ENCODE results near the gene CCIN.
A peak's percentile ranks its signal among the peaks of the same experiment; 100 is the strongest.

CCIN gene

DNA sequence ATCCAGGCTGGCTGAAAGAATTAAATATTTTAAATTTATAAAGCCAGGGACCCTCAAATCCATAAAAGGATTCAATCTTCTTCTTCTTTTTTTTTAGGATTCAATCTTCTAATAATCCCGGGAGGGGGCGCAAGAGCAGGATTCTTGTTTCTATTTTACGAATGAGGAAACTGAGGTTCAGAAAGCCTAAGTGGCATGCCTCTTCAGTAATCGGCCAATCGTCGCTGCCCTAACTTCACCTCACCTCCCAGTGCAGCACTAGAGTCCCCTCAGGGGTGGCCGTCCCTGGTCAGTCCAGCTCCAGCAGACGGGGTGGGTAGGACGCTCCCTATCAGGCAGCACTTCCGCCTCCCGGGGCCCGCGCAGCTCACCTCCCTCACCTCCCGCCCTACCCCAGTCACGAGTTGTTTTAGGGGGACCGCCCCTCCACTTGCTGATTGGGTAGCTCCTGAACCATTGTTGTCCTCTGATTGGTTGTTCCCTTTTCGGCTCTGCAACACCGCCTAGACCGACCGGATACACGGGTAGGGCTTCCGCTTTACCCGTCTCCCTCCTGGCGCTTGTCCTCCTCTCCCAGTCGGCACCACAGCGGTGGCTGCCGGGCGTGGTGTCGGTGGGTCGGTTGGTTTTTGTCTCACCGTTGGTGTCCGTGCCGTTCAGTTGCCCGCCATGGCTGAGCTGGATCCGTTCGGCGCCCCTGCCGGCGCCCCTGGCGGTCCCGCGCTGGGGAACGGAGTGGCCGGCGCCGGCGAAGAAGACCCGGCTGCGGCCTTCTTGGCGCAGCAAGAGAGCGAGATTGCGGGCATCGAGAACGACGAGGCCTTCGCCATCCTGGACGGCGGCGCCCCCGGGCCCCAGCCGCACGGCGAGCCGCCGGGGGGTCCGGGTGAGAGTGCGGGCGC lies 21.5 kb downstream of the CCIN start, which contains the start of gene CLTA:
TSS of gene CLTA (plus strand) at position 534 of the 902 bp plus-strand sequence. CDS start at position 670, 136 bp downstream.
- DNase-seq (ENCODE audit: low read depth in 2 of 2) = peak; percentile 95 to 96

DNA sequence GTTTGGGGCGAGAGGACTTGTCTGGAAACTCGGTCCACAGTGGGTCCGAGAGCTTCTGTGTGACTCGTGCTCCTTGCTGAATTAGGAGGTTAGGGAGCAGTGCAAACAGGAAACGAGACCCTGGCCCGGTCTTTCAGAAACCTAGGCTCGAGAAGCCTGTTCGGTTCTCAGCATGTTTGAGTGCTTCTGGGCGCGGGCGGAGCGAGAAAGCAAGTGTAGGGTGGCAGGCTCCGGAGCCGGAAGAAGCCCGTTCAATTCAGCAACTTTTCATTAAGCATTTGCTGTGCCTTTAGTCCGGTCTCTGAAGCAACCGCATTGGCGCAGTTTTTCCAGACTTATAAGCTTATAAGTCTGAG lies 22.1 kb downstream of the CCIN start:
- no peak for DNase-seq (ENCODE audit: low read depth in 2 of 2)

DNA sequence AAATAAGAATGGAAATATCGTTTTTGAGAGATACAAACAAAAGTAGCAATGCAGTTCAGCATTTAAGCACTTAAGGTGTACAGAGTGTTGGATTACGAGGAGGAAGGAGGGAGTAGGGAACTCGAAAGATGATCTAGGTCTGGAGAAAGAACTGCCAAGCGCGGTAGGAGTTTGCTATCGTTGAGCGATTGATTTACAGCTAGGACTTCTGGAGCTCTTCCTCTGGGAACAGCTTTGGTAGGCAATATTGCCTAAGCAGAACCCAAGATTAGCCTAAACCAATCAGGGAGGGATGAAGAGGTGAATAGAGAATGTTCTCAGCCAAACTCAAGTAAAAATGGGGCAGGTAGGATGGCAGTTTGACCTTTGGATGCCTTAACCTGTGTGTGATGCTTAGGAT lies 22.5 kb downstream of the CCIN start:
- no peak for DNase-seq (ENCODE audit: low read depth in 2 of 2)

DNA sequence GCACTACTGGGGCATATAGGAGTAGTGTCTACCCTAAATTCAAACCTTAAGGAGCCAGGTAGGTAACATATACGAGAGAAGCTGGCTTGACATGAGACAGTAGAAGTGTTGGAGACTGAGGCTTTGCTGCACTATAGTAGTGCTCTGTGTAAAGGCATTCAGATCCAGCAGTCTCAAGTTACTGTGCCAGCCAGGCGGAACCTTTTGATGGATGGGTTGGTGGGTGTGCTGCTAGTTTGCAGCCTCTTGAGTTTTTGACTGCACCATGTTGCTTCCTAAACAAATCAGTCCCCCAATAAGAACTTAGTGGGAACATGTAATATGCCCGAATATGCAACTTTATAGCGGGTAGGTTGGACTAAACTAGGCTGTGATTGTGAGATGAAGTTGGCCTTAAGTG lies 23.0 kb downstream of the CCIN start:
- no peak for DNase-seq (ENCODE audit: low read depth in 2 of 2)

DNA sequence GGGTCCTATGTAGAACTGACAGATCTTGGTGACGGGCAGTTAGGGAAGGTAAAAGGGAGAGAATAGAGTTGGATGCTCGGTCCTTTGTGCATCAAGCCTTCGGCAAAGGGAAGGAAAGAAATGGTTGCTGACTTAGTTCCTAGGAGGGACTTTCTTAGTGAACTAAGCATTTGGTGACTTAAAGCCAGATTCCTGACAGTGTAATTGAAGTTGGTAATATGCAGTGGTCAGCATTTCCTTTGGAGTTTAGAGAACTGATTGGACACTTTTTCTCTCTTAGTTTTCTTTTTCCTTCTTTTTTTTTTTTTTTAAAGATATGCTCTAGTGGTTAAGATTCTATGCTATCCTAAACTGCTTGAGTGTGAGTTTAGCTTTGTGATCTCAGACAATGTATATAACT lies 23.8 kb downstream of the CCIN start:
- DNase-seq (ENCODE audit: low read depth in 2 of 2) = no peak

DNA sequence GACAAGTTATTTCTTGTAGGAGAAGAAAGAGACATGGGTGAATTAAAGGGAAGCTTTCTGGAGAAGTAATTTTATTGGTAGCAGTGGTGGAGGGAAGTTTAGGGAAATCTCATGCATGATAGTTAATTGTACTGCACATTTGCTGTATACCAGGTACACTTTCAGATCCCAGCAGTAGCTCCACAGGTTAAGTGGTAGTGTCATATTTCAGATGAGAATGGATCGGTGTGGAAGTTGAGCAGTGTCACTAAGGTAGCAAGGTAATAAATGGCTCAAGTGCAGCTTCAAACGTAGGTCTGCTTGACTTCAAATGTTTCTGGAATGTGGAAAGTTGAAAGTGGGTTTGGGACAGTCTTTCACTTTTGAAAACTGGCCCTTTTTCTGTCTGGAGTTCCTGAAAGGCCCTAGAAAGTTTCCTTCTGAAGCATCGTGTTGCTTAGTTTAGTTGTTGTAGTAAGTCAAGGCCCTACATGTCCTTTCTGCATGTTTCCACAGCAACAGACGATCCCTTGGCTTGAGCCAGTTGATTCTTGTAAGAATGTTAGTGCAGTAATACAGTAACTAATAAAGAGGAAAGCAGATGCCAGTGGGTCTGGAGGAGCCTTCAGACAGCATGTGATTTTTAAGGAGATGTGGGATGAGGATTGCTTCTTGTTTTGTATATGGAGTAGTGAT lies 25.3 kb downstream of the CCIN start:
- no peak for DNase-seq (ENCODE audit: low read depth in 2 of 2)

DNA sequence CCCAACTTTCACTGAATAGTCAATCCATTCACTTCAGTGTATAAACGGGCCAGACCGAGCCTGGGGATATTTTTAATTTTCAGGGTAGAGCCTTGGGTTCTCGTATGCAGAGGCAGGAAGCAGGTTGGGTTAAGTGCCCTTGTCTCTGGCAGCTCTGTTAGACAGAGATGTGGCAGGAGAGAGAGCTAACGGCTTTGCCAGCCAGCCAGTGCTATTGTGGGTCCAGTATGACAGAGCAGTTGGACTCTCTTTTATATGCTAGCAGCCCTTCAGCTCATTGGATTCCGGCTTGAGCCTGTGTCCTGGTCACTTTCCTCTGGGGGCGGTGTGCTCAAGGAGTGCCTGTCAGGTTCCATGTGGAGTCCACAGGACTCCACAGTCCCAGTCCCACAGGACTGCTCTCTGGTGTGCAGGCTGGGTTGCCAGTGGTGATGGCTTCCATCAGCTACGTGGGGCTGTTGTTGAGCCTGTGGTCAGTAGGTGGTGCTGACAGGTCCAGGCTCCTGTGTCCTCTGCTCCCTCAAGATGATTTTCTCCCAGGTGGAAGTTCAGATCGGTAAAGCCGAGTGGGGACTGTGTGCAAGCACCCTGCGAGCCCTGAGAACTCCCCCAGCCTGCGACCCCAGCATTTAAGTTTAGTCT lies 35.8 kb downstream of the CCIN start:
- no peak for DNase-seq (ENCODE audit: low read depth in 2 of 2)

DNA sequence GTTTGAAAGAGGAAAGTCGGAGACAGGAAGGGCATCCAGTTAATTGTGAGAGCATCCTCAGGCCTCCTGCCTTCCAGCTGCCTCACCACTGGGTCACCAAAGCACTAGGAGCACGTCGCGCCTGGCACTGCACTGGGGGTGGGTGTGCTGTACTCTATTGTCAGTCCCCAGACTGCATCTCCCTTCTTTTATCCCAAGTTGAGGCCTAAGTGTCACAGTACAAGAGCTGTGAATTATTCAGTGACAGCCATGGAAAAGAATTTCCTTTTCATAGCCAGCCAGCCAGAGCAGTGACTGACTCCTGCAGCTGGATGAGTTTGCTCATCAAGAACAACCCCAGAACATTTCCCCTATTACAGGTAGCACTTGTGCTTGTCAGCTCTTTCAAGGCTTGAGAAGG lies 37.8 kb downstream of the CCIN start:
- DNase-seq (ENCODE audit: low read depth in 2 of 2) = no peak

DNA sequence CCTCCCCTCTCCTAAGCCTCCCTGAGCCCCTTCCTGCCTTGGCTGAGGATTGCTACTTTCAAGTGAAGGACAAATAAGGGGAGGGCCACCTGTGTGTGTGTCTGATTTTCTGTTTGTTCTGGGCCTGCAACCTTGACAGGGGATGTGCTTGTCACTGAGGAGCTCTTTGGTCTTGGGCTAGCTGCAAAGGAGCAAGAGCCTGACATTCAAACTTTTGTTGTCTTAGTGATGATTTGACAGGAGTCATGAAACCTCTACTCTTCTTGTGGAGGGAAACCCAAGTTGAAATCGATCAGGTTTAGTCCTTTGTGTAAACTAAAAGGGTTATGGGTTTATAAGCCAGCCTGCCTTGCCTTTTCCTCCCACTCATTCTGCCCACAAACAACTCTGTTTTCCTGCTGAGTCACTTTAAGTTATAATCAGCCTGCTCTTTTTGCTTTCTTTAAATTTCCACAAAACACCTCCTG lies 38.4 kb downstream of the CCIN start:
- DNase-seq (ENCODE audit: low read depth in 2 of 2) = no peak

DNA sequence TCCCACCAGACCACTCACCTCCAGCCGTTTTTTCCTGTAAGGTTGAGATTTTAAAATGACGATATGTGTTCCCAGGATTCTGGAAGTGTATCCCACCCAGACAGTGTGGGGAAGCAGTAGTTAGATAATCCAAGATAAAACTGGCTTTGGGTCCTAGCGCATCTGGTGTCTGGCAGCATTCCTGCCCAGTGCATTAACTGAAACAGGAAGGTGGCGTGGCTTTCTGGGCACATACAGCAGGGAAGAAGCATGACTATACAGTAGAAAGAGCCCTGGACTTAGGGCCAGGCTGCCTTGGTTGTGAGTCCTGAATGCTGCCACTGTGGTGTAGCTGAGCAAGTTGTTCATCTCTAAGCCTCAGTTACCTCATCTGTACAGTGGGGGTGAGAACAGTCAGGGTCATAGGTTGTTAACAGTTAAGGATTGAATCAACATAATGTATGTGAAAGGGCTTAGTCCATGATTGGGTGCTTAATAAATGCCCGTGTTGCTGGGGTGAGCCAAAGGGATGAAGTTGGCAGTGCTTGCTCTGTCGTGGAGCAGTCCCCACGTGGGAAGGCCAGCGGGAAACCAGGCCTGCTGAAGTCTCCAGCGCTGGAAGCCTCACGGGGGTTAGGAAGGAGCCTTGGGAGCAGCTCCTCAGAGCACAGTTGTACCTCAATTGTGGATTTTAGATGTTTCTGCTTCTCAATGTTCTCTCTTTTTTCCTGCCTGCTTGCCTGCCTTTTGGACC lies 39.5 kb downstream of the CCIN start:
- DNase-seq (ENCODE audit: low read depth in 2 of 2) = no peak

DNA sequence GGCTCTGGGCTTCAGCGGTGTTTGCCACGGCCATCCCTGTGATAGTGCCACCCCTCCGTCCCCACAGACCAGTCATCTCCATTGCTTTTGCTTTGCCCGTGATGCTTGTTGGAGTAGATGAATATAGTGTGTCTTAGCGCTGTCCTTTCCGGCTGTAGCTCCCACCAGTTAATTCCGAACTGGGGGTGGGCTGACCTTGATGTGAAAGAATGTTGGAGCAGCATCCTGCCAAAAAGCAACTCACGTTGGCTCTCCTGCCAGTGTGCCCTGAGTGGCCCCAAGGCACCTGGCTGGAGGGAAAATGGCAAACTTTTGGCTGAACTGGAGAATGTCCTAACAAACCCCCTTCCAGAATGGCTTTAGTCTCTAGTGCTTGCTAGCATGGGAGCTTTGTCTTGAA lies 41.5 kb downstream of the CCIN start:
- no peak for DNase-seq (ENCODE audit: low read depth in 2 of 2)

DNA sequence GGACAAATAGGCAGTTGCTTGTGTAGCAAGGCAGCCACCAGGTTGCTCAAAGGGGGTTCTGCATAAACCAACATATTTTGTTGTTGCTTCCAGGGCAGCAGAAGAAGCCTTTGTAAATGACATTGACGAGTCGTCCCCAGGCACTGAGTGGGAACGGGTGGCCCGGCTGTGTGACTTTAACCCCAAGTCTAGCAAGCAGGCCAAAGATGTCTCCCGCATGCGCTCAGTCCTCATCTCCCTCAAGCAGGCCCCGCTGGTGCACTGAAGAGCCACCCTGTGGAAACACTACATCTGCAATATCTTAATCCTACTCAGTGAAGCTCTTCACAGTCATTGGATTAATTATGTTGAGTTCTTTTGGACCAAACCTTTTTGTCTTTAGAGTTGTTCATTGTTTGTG lies 42.3 kb downstream of the CCIN start:
- DNase-seq (ENCODE audit: low read depth in 2 of 2) = no peak

DNA sequence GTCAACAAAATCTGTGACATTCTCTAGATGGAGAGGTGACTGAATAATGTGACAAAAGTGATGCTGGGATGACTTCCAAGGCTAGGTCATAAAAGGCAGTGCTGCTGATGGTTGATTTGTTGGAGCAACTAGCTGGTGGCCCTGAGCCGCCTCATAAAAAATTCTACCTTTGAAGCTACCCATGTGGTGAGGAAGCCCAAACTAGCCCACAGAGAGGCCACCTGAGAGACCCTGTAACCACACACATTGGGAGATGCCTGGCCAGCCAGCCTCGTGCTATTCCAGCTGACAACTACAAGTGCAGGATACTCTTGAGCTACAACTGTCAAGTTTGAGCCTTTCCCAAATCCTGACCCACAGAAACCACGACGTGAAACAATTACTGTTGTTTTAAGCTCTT lies 44.2 kb downstream of the CCIN start:
- no peak for DNase-seq (ENCODE audit: low read depth in 2 of 2)

DNA sequence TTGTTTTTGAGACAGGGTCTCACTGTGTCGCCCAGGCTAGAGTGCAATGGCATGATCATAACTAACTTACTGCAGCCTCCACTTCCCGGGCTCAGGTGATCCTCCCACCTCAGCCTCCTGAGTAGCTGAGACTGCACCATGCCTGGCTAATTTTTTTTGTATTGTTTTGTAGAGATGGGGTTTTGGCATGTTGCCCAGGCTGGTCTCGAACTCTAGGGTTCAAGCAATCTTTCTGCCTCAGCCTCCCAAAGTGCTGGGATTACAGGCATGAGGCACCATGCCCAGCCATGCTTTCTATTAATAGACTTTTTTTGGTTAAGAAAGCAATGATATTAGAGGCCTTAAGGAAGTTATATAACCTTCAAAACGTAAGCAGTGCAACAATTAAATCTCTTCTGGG lies 44.8 kb downstream of the CCIN start:
- no peak for DNase-seq (ENCODE audit: low read depth in 2 of 2)

DNA sequence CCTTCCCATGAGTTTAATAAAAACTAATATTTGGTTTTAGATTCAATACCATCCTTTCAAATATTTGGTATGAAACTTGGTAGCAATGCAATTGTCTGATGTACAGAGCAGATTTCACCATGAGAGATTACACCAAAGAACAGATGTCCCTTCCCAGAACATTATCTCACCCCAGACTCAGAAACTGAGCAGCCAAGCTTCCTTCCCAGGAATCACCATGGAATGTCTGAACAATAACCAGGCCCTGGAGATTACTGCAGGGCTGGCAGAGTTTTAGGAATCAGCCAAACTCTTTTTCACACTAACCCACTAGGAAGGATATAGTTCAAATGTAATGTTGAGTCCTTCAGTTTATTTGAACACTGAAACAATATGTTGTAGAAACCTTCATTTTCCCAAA lies 45.4 kb downstream of the CCIN start:
- DNase-seq (ENCODE audit: low read depth in 2 of 2) = no peak

DNA sequence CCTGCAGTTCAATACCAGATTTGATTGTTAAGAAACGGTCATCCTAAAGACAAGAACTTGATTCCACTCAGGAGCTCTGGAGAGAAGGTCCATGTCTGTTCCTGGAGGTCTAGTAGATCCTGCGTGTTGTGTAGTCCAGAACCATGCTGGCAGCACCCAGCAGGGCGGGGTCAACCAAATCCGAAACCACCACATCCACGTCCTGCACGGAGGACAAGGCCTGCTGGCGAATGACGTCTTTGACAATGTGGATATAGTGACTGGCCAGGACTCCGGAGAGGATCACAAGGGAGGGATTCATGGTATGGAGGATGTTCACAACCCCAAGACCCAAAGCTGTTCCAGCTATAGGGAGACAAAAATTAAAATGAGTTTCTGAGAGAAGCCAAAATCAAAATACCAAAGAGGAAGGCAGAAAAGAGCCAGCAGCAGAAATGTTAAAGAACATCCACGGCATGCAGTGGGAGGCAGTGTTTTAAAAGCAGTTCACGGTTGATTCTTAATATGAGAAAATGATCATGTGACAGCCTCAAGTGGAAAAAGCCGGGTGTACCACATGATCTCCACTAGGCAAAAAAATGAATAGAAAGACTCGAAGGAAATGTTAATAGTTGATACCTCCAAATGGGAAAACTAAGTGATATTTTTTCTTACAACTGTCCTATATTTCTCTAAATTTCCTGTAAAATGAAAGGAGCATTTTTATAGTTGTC lies 48.2 kb downstream of the CCIN start:
- DNase-seq (ENCODE audit: low read depth in 2 of 2) = no peak

DNA sequence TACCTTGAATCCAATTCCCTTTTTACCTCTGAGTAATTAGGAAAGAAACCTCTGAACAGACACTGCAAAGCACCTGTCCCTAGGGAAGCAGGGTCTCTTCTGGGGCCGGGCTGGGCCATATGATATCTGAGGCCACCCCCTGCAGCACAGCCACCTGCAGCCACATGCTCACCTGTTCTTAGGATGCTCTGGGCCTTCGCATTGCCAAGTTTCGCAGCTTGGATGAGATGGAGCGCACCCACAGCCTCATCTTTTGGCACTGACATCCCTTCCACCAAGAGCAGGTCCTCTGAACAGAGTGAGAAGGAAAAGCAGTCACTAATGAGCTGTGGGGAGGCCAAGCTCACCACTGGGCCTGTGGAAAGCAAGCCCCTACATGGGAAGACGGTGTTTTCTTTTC lies 48.8 kb downstream of the CCIN start:
- no peak for DNase-seq (ENCODE audit: low read depth in 2 of 2)

DNA sequence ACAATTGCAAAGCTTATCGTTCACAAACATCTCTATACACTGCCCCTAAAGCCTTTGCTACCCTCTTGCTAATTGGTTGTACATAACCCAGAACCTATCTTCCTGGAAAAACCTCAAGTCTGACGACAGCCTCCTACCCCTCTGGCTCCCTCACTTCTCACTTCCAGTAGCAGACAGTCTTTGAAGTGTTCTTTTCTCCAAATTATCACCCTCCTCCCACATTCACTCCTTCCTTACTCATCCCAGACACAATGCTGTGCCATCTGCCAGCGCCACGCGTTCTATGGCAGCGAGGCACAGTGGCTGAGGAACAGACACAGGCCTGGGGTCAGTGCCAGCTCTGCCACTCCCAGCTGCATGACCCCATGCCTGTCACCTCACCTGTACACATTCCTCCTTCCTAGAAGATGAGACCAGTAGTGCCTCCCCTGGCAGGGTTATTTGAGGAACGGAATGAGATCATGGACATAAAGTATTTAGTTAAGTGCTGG lies 49.3 kb downstream of the CCIN start:
- no peak for DNase-seq (ENCODE audit: low read depth in 2 of 2)
